ENCODE measurements around the gene PACC1.

PACC1 gene

GRCh38 chr1:212317916-212318315 is 96.8 kb downstream of the PACC1 start:
- no peak for FAIRE-seq
- DNase-seq (ENCODE audit: insufficient read length, low spot score) = no peak
- no peak for TF ChIP-seq POLR2A (IDR thresholded peaks at IDR 0.05; ENCODE audit: low read depth, low read length)
- no peak for TF ChIP-seq SPI1 (IDR thresholded peaks at IDR 0.05; ENCODE audit: low read depth, low read length)
- TF ChIP-seq PAX5 (IDR thresholded peaks at IDR 0.05; ENCODE audit: insufficient read depth, low read length, severe bottlenecking) = no peak
- no peak for TF ChIP-seq POU2F2 (IDR thresholded peaks at IDR 0.05; ENCODE audit: low read depth, low read length)
- TF ChIP-seq TAF1 (IDR thresholded peaks at IDR 0.05; ENCODE audit: low read depth, low read length) = no peak
- no peak for TF ChIP-seq POLR2AphosphoS5 (IDR thresholded peaks at IDR 0.05; ENCODE audit: low read depth, low read length)

- DNase-seq (ENCODE audit: insufficient read length, low spot score) = no peak
- peak; percentile 47 for FAIRE-seq
- TF ChIP-seq PAX5 (IDR thresholded peaks at IDR 0.05; ENCODE audit: insufficient read depth, low read length, severe bottlenecking) (no peak), SPI1 (IDR thresholded peaks at IDR 0.05; ENCODE audit: low read depth, low read length) (no peak), POLR2A (IDR thresholded peaks at IDR 0.05; ENCODE audit: low read depth, low read length) (no peak), POU2F2 (IDR thresholded peaks at IDR 0.05; ENCODE audit: low read depth, low read length) (no peak), TAF1 (IDR thresholded peaks at IDR 0.05; ENCODE audit: low read depth, low read length) (no peak), POLR2AphosphoS5 (IDR thresholded peaks at IDR 0.05; ENCODE audit: low read depth, low read length) (no peak)
Observed at GRCh38 chr1:212315907-212316306, 98.8 kb downstream of the PACC1 start.

DNA sequence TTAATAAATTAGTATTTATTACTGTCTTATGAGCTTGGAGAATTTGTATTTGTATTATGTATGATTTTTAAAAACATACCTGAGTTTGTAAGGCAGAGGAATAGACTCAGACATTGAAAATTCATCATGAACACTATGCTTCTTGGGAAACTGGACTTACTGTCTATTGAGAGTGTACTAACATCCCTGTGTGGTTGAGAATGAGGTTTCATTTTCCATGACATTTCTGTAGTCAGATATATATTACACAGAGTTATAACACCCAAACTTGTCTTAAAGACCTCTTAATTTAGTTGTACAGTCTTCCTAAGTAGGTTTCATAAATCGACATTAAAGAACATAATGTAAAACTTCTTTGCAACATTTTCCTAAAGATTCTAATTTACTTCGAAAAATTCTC is 99.5 kb downstream of the PACC1 start:
- FAIRE-seq (no peak), DNase-seq (ENCODE audit: insufficient read length, low spot score) (no peak)
- TF ChIP-seq POLR2A (IDR thresholded peaks at IDR 0.05; ENCODE audit: low read depth, low read length) (no peak), POLR2AphosphoS5 (IDR thresholded peaks at IDR 0.05; ENCODE audit: low read depth, low read length) (no peak), PAX5 (IDR thresholded peaks at IDR 0.05; ENCODE audit: insufficient read depth, low read length, severe bottlenecking) (no peak), POU2F2 (IDR thresholded peaks at IDR 0.05; ENCODE audit: low read depth, low read length) (no peak), SPI1 (IDR thresholded peaks at IDR 0.05; ENCODE audit: low read depth, low read length) (no peak), TAF1 (IDR thresholded peaks at IDR 0.05; ENCODE audit: low read depth, low read length) (no peak)
